ENCODE measurements around the gene MCC. TPM values are rescaled to one million over a fixed set of nuclear protein-coding genes. Genes with fewer than 3 reads are reported as not detected.
A peak's percentile ranks its signal among the peaks of the same experiment; 100 is the strongest.

The MCC gene
- total and polyA plus RNA-seq, 4 donors = 9.0 to 47.3 (median 14.7) TPM

- Histone ChIP-seq H3K9ac (ENCODE audit: low read depth in 1 of 2, low read length in 2 of 2) (no peak overlapping the region), H3K27ac (ENCODE audit: low read depth in 1 of 2, low read length in 2 of 2) (no peak overlapping the region), H3K36me3 (ENCODE audit: control insufficient read depth in 4 of 4, insufficient read depth in 3 of 4, low read depth in 1 of 4, low read length in 3 of 4) (peaks cover 0 to 12% (median 6%) of the 10 kb centered on the region in 4 donors), H3K4me3 (ENCODE audit: low read depth in 1 of 3, low read length in 3 of 3) (no peak overlapping the region), H3K4me1 (ENCODE audit: control insufficient read depth in 4 of 4, insufficient read depth in 4 of 4, low read length in 3 of 4) (no peaks in the 10 kb centered on the region), H3K27me3 (ENCODE audit: control insufficient read depth in 4 of 4, insufficient read depth in 4 of 4, low read length in 3 of 4) (no peaks in the 10 kb centered on the region), H3K9me3 (ENCODE audit: control insufficient read depth in 4 of 4, low read length in 3 of 4) (no peaks in the 10 kb centered on the region)
- 81% methylated on average over 9 of the region's 9 CpGs for WGBS
- no peak for DNase-seq (ENCODE audit: low spot score)
- no peak for TF ChIP-seq MAX (IDR thresholded peaks at IDR 0.05)
- peak in 1 of 2 donors; percentile 31 for TF ChIP-seq HNF4A (conservative IDR thresholded peaks at IDR 0.05)
These were observed 347.2 kb downstream of the MCC start for GRCh38 chr5:113140837-113141671.

GRCh38 chr5:113133211-113133975 lies 354.9 kb downstream of the MCC start:
- Histone ChIP-seq H3K36me3 (ENCODE audit: control insufficient read depth in 4 of 4, insufficient read depth in 3 of 4, low read depth in 1 of 4, low read length in 3 of 4) (peaks cover 0 to 2% (median 0%) of the 10 kb centered on the region in 4 donors), H3K4me1 (ENCODE audit: control insufficient read depth in 4 of 4, insufficient read depth in 4 of 4, low read length in 3 of 4) (no peaks in the 10 kb centered on the region), H3K4me3 (ENCODE audit: low read depth in 1 of 3, low read length in 3 of 3) (no peak overlapping the region), H3K27me3 (ENCODE audit: control insufficient read depth in 4 of 4, insufficient read depth in 4 of 4, low read length in 3 of 4) (no peaks in the 10 kb centered on the region), H3K9ac (ENCODE audit: low read depth in 1 of 2, low read length in 2 of 2) (no peak overlapping the region), H3K9me3 (ENCODE audit: control insufficient read depth in 4 of 4, low read length in 3 of 4) (no peaks in the 10 kb centered on the region), H3K27ac (ENCODE audit: low read depth in 1 of 2, low read length in 2 of 2) (no peak overlapping the region)
- TF ChIP-seq NR2F2 (IDR thresholded peaks at IDR 0.05) (no peak), HNF4A (conservative IDR thresholded peaks at IDR 0.05) (no peak), RXRA (IDR thresholded peaks at IDR 0.05) (no peak), FOXA2 (IDR thresholded peaks at IDR 0.05) (no peak), RAD21 (IDR thresholded peaks at IDR 0.05) (no peak), YY1 (IDR thresholded peaks at IDR 0.05) (no peak), HNF4G (IDR thresholded peaks at IDR 0.05) (no peak), ATF3 (IDR thresholded peaks at IDR 0.05) (no peak), EGR1 (IDR thresholded peaks at IDR 0.05; ENCODE audit: low read depth in 2 of 2) (no peak), JUND (IDR thresholded peaks at IDR 0.05) (no peak)
- 88% methylated on average over 3 of the region's 3 CpGs for WGBS
- DNase-seq (ENCODE audit: low spot score) = no peak

- TF ChIP-seq ZBTB33 (IDR thresholded peaks at IDR 0.05) (no peak), GABPA (IDR thresholded peaks at IDR 0.05 in 1 of 2, conservative IDR thresholded peaks at IDR 0.05 in 1 of 2) (no peak), EGR1 (IDR thresholded peaks at IDR 0.05; ENCODE audit: low read depth in 2 of 2) (no peak), FOXA1 (IDR thresholded peaks at IDR 0.05) (no peak), NR2F2 (IDR thresholded peaks at IDR 0.05) (no peak), YY1 (IDR thresholded peaks at IDR 0.05) (no peak), RAD21 (IDR thresholded peaks at IDR 0.05) (no peak), CTCF (IDR thresholded peaks at IDR 0.05; ENCODE audit: low read depth, low read length, missing input control) (no peak), RXRA (IDR thresholded peaks at IDR 0.05) (no peak), TAF1 (conservative IDR thresholded peaks at IDR 0.05) (no peak)
- Histone ChIP-seq H3K36me3 (ENCODE audit: control insufficient read depth in 4 of 4, insufficient read depth in 3 of 4, low read depth in 1 of 4, low read length in 3 of 4) (peaks cover 0 to 2% (median 0%) of the 10 kb centered on the region in 4 donors), H3K9ac (ENCODE audit: low read depth in 1 of 2, low read length in 2 of 2) (no peak overlapping the region), H3K27ac (ENCODE audit: low read depth in 1 of 2, low read length in 2 of 2) (no peak overlapping the region), H3K9me3 (ENCODE audit: control insufficient read depth in 4 of 4, low read length in 3 of 4) (no peaks in the 10 kb centered on the region), H3K27me3 (ENCODE audit: control insufficient read depth in 4 of 4, insufficient read depth in 4 of 4, low read length in 3 of 4) (no peaks in the 10 kb centered on the region), H3K4me1 (ENCODE audit: control insufficient read depth in 4 of 4, insufficient read depth in 4 of 4, low read length in 3 of 4) (no peaks in the 10 kb centered on the region), H3K4me3 (ENCODE audit: low read depth in 1 of 3, low read length in 3 of 3) (no peak overlapping the region)
- no peak for DNase-seq (ENCODE audit: low spot score)
These were observed 355.7 kb downstream of the MCC start for GRCh38 chr5:113132564-113132963.

Measured in liver (tissue), 9 donors.